Endometrial microvascular endothelial cells (primary cell): ENCODE results near the gene SRP68. TPM values are rescaled to one million over a fixed set of nuclear protein-coding genes. Genes with fewer than 3 reads are reported as not detected.

ENCODE experiments used
- in situ Hi-C: cut with HindIII; loops from 2 replicates; pipeline ENCODE4 v1.10.0; 2017; ENCODE audit warnings: low sequenced_read_pairs, low pct_unique_long_range_greater_than_20kb; ENCODE audit errors: inconsistent ontology term
- total RNA-seq: library from RNA; depleted of rRNA; stranded (reverse); fragments of >200 nt; gene quantifications from one replicate; pipeline ENCODE4 v1.2.3, GENCODE V29; 2015; ENCODE audit errors: inconsistent ontology term

SRP68 gene
- total RNA-seq = 42.7 TPM

- in situ Hi-C loops = no loop called here
Measured at GRCh38 chr17:76072148-76072858, at the start of gene SRP68. Gene SRP68 (minus strand): TSS chr17:76072517. CDS start chr17:76072491, 26 bp downstream.

GRCh38 chr17:76121932-76122430 lies 49.7 kb upstream of the SRP68 start:
- in situ Hi-C loops = no loop called here

- in situ Hi-C loops = no loop called here
Measured at GRCh38 chr17:76120658-76121008, 48.3 kb upstream of the SRP68 start.

- in situ Hi-C loops = no loop called here
Measured at GRCh38 chr17:76119409-76120371, 47.4 kb upstream of the SRP68 start.

- in situ Hi-C loops = no loop called here
Measured at GRCh38 chr17:76115138-76115754, 42.9 kb upstream of the SRP68 start.

- in situ Hi-C loops = no loop called here
Measured at GRCh38 chr17:76111956-76112355, 39.6 kb upstream of the SRP68 start.

GRCh38 chr17:76107509-76107908 lies 35.2 kb upstream of the SRP68 start:
- in situ Hi-C loops = no loop called here

- in situ Hi-C loops = no loop called here
Measured at GRCh38 chr17:76106703-76107102, 34.4 kb upstream of the SRP68 start.

GRCh38 chr17:76104896-76105231 lies 32.5 kb upstream of the SRP68 start:
- in situ Hi-C loops = no loop called here

- in situ Hi-C loops = no loop called here
Measured at GRCh38 chr17:76104140-76104895, 32.0 kb upstream of the SRP68 start.

- in situ Hi-C loops = no loop called here
Measured at GRCh38 chr17:76103274-76104139, 31.2 kb upstream of the SRP68 start, which contains the start of gene EXOC7. Gene EXOC7 (minus strand): TSS chr17:76103787. CDS start chr17:76103692, 95 bp downstream.

- in situ Hi-C loops = no loop called here
Measured at GRCh38 chr17:76102944-76103273, 30.6 kb upstream of the SRP68 start.

GRCh38 chr17:76097716-76098295 lies 25.5 kb upstream of the SRP68 start:
- in situ Hi-C loops = no loop called here

- in situ Hi-C loops = no loop called here
Measured at GRCh38 chr17:76095943-76096342, 23.6 kb upstream of the SRP68 start.

GRCh38 chr17:76094046-76094445 lies 21.7 kb upstream of the SRP68 start:
- in situ Hi-C loops = no loop called here

- in situ Hi-C loops = no loop called here
Measured at GRCh38 chr17:76092526-76093413, 20.5 kb upstream of the SRP68 start.
